Measurements from ENCODE around the gene CTPS2.

CTPS2 gene

GRCh38 chrX:16711893-16712547 is 449 bp downstream of the CTPS2 start:
- peak; percentile 31 for DNase-seq

GRCh38 chrX:16711219-16711811 is 1.2 kb downstream of the CTPS2 start:
- no peak for DNase-seq

GRCh38 chrX:16708016-16708415 is 4.5 kb downstream of the CTPS2 start:
- DNase-seq: no peak

- no peak for DNase-seq
Measured at GRCh38 chrX:16705370-16705769, 7.1 kb downstream of the CTPS2 start.

- no peak for DNase-seq
Measured at GRCh38 chrX:16702700-16703599, 9.5 kb downstream of the CTPS2 start.

GRCh38 chrX:16700734-16701133 is 11.7 kb downstream of the CTPS2 start:
- DNase-seq: no peak

- no peak for DNase-seq
Measured at GRCh38 chrX:16699389-16699788, 13.1 kb downstream of the CTPS2 start.

GRCh38 chrX:16696956-16697355 is 15.5 kb downstream of the CTPS2 start:
- no peak for DNase-seq

- DNase-seq: peak; percentile 11
Measured at GRCh38 chrX:16695079-16695676, 17.3 kb downstream of the CTPS2 start.

- no peak for DNase-seq
Measured at GRCh38 chrX:16687514-16687913, 25.0 kb downstream of the CTPS2 start.

- no peak for DNase-seq
Measured at GRCh38 chrX:16683007-16683664, 29.3 kb downstream of the CTPS2 start.

- DNase-seq: no peak
Measured at GRCh38 chrX:16678689-16679088, 33.8 kb downstream of the CTPS2 start.

- DNase-seq: peak; percentile 26
Measured at GRCh38 chrX:16671005-16671404, 41.5 kb downstream of the CTPS2 start.

GRCh38 chrX:16666541-16666940 is 45.9 kb downstream of the CTPS2 start:
- no peak for DNase-seq

- DNase-seq: no peak
Measured at GRCh38 chrX:16665089-16665488, 47.4 kb downstream of the CTPS2 start.

- DNase-seq: no peak
Measured at GRCh38 chrX:16664626-16665025, 47.8 kb downstream of the CTPS2 start.

GRCh38 chrX:16664074-16664473 is 48.4 kb downstream of the CTPS2 start:
- DNase-seq: no peak

GRCh38 chrX:16662402-16662801 is 50.1 kb downstream of the CTPS2 start:
- DNase-seq: no peak

- DNase-seq: no peak
Measured at GRCh38 chrX:16661495-16661894, 51.0 kb downstream of the CTPS2 start.

GRCh38 chrX:16659321-16659720 is 53.1 kb downstream of the CTPS2 start:
- DNase-seq: no peak

- no peak for DNase-seq
Measured at GRCh38 chrX:16658284-16658683, 54.2 kb downstream of the CTPS2 start.

- DNase-seq: no peak
Measured at GRCh38 chrX:16654093-16654492, 58.4 kb downstream of the CTPS2 start.

- DNase-seq: no peak
Measured at GRCh38 chrX:16653424-16653823, 59.0 kb downstream of the CTPS2 start.
